ENCODE data around the gene CISD2.
"Not testable (repeated sequence)": the region's sequence is repeated elsewhere in the genome, so short reads cannot be mapped to it uniquely, and the experiment has no call there.

Gene CISD2

GRCh38 chr4:102849579-102850104 is 19.1 kb upstream of the CISD2 start:
- DNase-seq (ENCODE audit: low read depth in 2 of 2), result no peak

GRCh38 chr4:102850370-102850769 is 18.4 kb upstream of the CISD2 start:
- no peak for DNase-seq (ENCODE audit: low read depth in 2 of 2)

GRCh38 chr4:102858828-102859464 is 9.8 kb upstream of the CISD2 start:
- no peak for DNase-seq (ENCODE audit: low read depth in 2 of 2)

- DNase-seq (ENCODE audit: low read depth in 2 of 2), result no peak
Observed at GRCh38 chr4:102860611-102861324, 8.0 kb upstream of the CISD2 start.

- no peak for DNase-seq (ENCODE audit: low read depth in 2 of 2)
Observed at GRCh38 chr4:102862016-102862415, 6.8 kb upstream of the CISD2 start.

- no peak for DNase-seq (ENCODE audit: low read depth in 2 of 2)
Observed at GRCh38 chr4:102862747-102863146, 6.0 kb upstream of the CISD2 start.

GRCh38 chr4:102865327-102865726 is 3.5 kb upstream of the CISD2 start:
- DNase-seq (ENCODE audit: low read depth in 2 of 2), result not testable (repeated sequence)

GRCh38 chr4:102867278-102868152 is 1.3 kb upstream of the CISD2 start:
- DNase-seq (ENCODE audit: low read depth in 2 of 2), result no peak

GRCh38 chr4:102868153-102868780 is 525 bp upstream of the CISD2 start:
- DNase-seq (ENCODE audit: low read depth in 2 of 2), result no peak

- no peak for DNase-seq (ENCODE audit: low read depth in 2 of 2)
Observed at GRCh38 chr4:102869569-102870197, 891 bp downstream of the CISD2 start.

GRCh38 chr4:102871772-102872171 is 3.0 kb downstream of the CISD2 start:
- no peak for DNase-seq (ENCODE audit: low read depth in 2 of 2)

- DNase-seq (ENCODE audit: low read depth in 2 of 2), result not testable (repeated sequence)
Observed at GRCh38 chr4:102877477-102878106, 8.8 kb downstream of the CISD2 start.

- not testable (repeated sequence) for DNase-seq (ENCODE audit: low read depth in 2 of 2)
Observed at GRCh38 chr4:102878349-102878748, 9.6 kb downstream of the CISD2 start.

- DNase-seq (ENCODE audit: low read depth in 2 of 2), result no peak
Observed at GRCh38 chr4:102878901-102879300, 10.1 kb downstream of the CISD2 start.

GRCh38 chr4:102881343-102881742 is 12.6 kb downstream of the CISD2 start:
- DNase-seq (ENCODE audit: low read depth in 2 of 2), result no peak

- DNase-seq (ENCODE audit: low read depth in 2 of 2), result no peak
Observed at GRCh38 chr4:102883278-102883677, 14.5 kb downstream of the CISD2 start.

- DNase-seq (ENCODE audit: low read depth in 2 of 2), result not testable (repeated sequence)
Observed at GRCh38 chr4:102888570-102888969, 19.8 kb downstream of the CISD2 start.

GRCh38 chr4:102889866-102890265 is 21.1 kb downstream of the CISD2 start:
- DNase-seq (ENCODE audit: low read depth in 2 of 2), result not testable (repeated sequence)

- DNase-seq (ENCODE audit: low read depth in 2 of 2), result not testable (repeated sequence)
Observed at GRCh38 chr4:102896547-102896946, 27.8 kb downstream of the CISD2 start.

GRCh38 chr4:102897610-102898009 is 28.8 kb downstream of the CISD2 start:
- DNase-seq (ENCODE audit: low read depth in 2 of 2), result not testable (repeated sequence)

GRCh38 chr4:102901804-102902203 is 33.0 kb downstream of the CISD2 start:
- DNase-seq (ENCODE audit: low read depth in 2 of 2), result no peak
